ENCODE data around the gene PRKN.
"Not testable (repeated sequence)": the region's sequence is repeated elsewhere in the genome, so short reads cannot be mapped to it uniquely, and the experiment has no call there.

Gene PRKN

GRCh38 chr6:162538643-162539064 lies 188.9 kb downstream of the PRKN start:
- DNase-seq (ENCODE audit: low read depth in 2 of 2): no peak

GRCh38 chr6:162533009-162533400 lies 194.6 kb downstream of the PRKN start:
- DNase-seq (ENCODE audit: low read depth in 2 of 2): no peak

GRCh38 chr6:162532283-162533008 lies 195.1 kb downstream of the PRKN start:
- DNase-seq (ENCODE audit: low read depth in 2 of 2): no peak

GRCh38 chr6:162531391-162531790 lies 196.2 kb downstream of the PRKN start:
- DNase-seq (ENCODE audit: low read depth in 2 of 2): not testable (repeated sequence)

- no peak for DNase-seq (ENCODE audit: low read depth in 2 of 2)
Measured at GRCh38 chr6:162528538-162528937, 199.0 kb downstream of the PRKN start.

GRCh38 chr6:162526960-162527359 lies 200.6 kb downstream of the PRKN start:
- no peak for DNase-seq (ENCODE audit: low read depth in 2 of 2)

GRCh38 chr6:162525181-162525580 lies 202.4 kb downstream of the PRKN start:
- DNase-seq (ENCODE audit: low read depth in 2 of 2): no peak

GRCh38 chr6:162512744-162513143 lies 214.8 kb downstream of the PRKN start:
- no peak for DNase-seq (ENCODE audit: low read depth in 2 of 2)

GRCh38 chr6:162497389-162497788 lies 230.2 kb downstream of the PRKN start:
- no peak for DNase-seq (ENCODE audit: low read depth in 2 of 2)

- no peak for DNase-seq (ENCODE audit: low read depth in 2 of 2)
Measured at GRCh38 chr6:162493917-162494316, 233.6 kb downstream of the PRKN start.

- DNase-seq (ENCODE audit: low read depth in 2 of 2): no peak
Measured at GRCh38 chr6:162491637-162492036, 235.9 kb downstream of the PRKN start.

- no peak for DNase-seq (ENCODE audit: low read depth in 2 of 2)
Measured at GRCh38 chr6:162489101-162489976, 238.2 kb downstream of the PRKN start.

GRCh38 chr6:162488444-162488843 lies 239.1 kb downstream of the PRKN start:
- DNase-seq (ENCODE audit: low read depth in 2 of 2): no peak

GRCh38 chr6:162485464-162485863 lies 242.1 kb downstream of the PRKN start:
- no peak for DNase-seq (ENCODE audit: low read depth in 2 of 2)

- no peak for DNase-seq (ENCODE audit: low read depth in 2 of 2)
Measured at GRCh38 chr6:162481938-162482337, 245.6 kb downstream of the PRKN start.

- DNase-seq (ENCODE audit: low read depth in 2 of 2): no peak
Measured at GRCh38 chr6:162481320-162481719, 246.2 kb downstream of the PRKN start.

GRCh38 chr6:162478192-162478671 lies 249.3 kb downstream of the PRKN start:
- DNase-seq (ENCODE audit: low read depth in 2 of 2): no peak

GRCh38 chr6:162474722-162475121 lies 252.8 kb downstream of the PRKN start:
- DNase-seq (ENCODE audit: low read depth in 2 of 2): no peak

- no peak for DNase-seq (ENCODE audit: low read depth in 2 of 2)
Measured at GRCh38 chr6:162471842-162472241, 255.7 kb downstream of the PRKN start.

- DNase-seq (ENCODE audit: low read depth in 2 of 2): peak; percentile 78 to 79
Measured at GRCh38 chr6:162468326-162468725, 259.2 kb downstream of the PRKN start.

- no peak for DNase-seq (ENCODE audit: low read depth in 2 of 2)
Measured at GRCh38 chr6:162467679-162468078, 259.9 kb downstream of the PRKN start.

GRCh38 chr6:162463576-162463975 lies 264.0 kb downstream of the PRKN start:
- DNase-seq (ENCODE audit: low read depth in 2 of 2): no peak

GRCh38 chr6:162459985-162460384 lies 267.6 kb downstream of the PRKN start:
- DNase-seq (ENCODE audit: low read depth in 2 of 2): no peak
